Mucosa of descending colon (tissue), 3 donors: ENCODE results near the gene PSMC5. TPM values are rescaled to one million over a fixed set of nuclear protein-coding genes. Genes with fewer than 3 reads are reported as not detected.
"Not testable (repeated sequence)": the region's sequence is repeated elsewhere in the genome, so short reads cannot be mapped to it uniquely, and the experiment has no call there.

Experiments used
- ATAC-seq: fragments of 200-7000 bp; cut with Tn5 transposase; one replicate; pipeline ENCODE4 v1.9.1; 2020; ENCODE audit warnings: mild to moderate bottlenecking, moderate library complexity
- DNase-seq, 3 donors: peaks; one replicate each; pipeline ENCODE4 v3.0.0-alpha.2; 2020
- H3K36me3 ChIP-seq: fragments of 200-600 bp; one replicate; pipeline ENCODE4 v1.8.0; 2021; ENCODE audit warnings: low read depth, mild to moderate bottlenecking
- H3K4me1 ChIP-seq: fragments of 200-600 bp; one replicate; pipeline ENCODE4 v1.8.0; 2021; ENCODE audit warnings: low read depth, mild to moderate bottlenecking
- H3K4me3 ChIP-seq: fragments of 200-600 bp; one replicate; pipeline ENCODE4 v1.8.0; 2021; ENCODE audit warnings: mild to moderate bottlenecking
- H3K9me3 ChIP-seq: fragments of 200-600 bp; one replicate; pipeline ENCODE4 v1.8.0; 2021; ENCODE audit warnings: mild to moderate bottlenecking
- CTCF ChIP-seq: fragments of 200-600 bp; IDR thresholded peaks from one replicate; pipeline ENCODE4 v1.8.0; 2022; ENCODE audit warnings: antibody characterized with exemption, mild to moderate bottlenecking
- intact Hi-C, 2 donors: fragments of 100-400 bp; cut with DNase I in 1 of 2; cut with micrococcal nuclease in 1 of 2; formaldehyde crosslinking; loops; one replicate each; pipeline versions ENCODE4 v1.11.0 to v1.11.1; 2022; cut with DNase I, micrococcal nuclease
- total RNA-seq, 3 donors: library from RNA; stranded (reverse); fragmentation: NEBNext Ultra II Directional in 2 of 3; extraction: Animal tissue kit (Norgen Biotek cat#: 25700) in 2 of 3; gene quantifications; one replicate each; pipeline versions ENCODE4 v1.2.1 to v1.2.4, GENCODE V29; 2021 to 2023
- donor health status: DM: no; HTN: no; CAD: no; lungs with moderate emphysema.
- donor health status: DM: no; HTN: no; CAD: no.
- donor health status: DM: no; HTN: yes; CAD: no.

The PSMC5 gene
- total RNA-seq, 3 donors from 2014 or later: 73.3 to 151 (median 96.4) TPM

DNA sequence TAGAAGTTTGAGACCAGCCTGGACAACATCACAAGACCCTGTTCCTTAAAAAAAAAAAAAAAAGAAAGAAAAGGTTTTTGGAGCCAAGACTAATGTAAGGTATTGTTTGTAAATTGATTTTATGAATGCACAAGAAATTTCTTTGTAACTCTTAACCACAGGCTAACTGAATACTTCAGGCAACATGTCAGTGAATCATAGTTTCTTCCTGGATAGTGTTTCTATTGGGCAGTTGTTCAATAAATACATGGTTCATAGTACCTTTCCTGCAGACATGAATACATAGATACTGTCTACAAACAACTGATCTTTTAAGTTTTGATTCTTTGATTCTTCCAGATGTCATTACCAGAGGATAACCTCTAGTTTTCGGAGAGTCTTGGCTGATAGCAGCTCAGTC lies 41.7 kb upstream of the PSMC5 start:
- Histone ChIP-seq H3K4me1 (no peaks in the 10 kb centered on the region), H3K9me3 (no peaks in the 10 kb centered on the region), H3K4me3 (no peak overlapping the region), H3K36me3 (peaks cover 5% of the 10 kb centered on the region)
- TF ChIP-seq CTCF: no peak
- no peak for DNase-seq
- intact Hi-C loops: no loop called here
- no peak for ATAC-seq

DNA sequence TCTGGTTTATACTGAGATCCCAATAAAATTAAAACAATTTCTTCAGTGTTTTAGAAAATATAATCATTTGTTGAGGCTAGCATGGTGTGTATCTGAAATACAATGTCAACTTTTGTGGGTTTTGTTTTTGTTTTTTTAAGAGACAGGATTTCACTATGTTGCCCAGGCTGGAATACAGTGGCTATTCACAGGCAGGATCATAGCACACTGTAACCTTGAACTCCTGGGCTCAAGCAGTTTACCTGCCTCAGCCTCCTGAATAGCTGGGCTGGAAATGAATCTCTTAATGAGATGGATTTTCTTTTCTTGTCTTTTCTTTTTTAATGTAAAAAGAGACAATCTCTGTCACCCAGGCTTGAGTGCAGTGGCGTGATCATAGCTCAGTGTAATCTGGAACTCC lies 41.1 kb upstream of the PSMC5 start:
- Histone ChIP-seq H3K9me3 (no peaks in the 10 kb centered on the region), H3K36me3 (peaks cover 5% of the 10 kb centered on the region), H3K4me3 (no peak overlapping the region), H3K4me1 (no peaks in the 10 kb centered on the region)
- no peak for DNase-seq
- ATAC-seq: no peak
- no peak for TF ChIP-seq CTCF
- intact Hi-C loops: no loop called here

GRCh38 chr17:63786971-63787711 lies 40.1 kb upstream of the PSMC5 start:
- H3K4me1 ChIP-seq: no peaks in the 10 kb centered on the region

GRCh38 chr17:63790057-63790456 lies 37.2 kb upstream of the PSMC5 start:
- ATAC-seq: no peak

More at GRCh38 chr17:63786971-63787711, 40.1 kb upstream of the PSMC5 start:
- DNase-seq (no peak), ATAC-seq (peak; percentile 31)
- Histone ChIP-seq H3K9me3 (no peaks in the 10 kb centered on the region), H3K4me3 (no peak overlapping the region), H3K36me3 (peaks cover 5% of the 10 kb centered on the region)
- intact Hi-C loops: no loop called here
- TF ChIP-seq CTCF: no peak

GRCh38 chr17:63792055-63792729 lies 35.0 kb upstream of the PSMC5 start:
- ATAC-seq: no peak
- intact Hi-C loops: no loop called here
- H3K36me3 ChIP-seq: peaks cover 5% of the 10 kb centered on the region
- H3K4me1 ChIP-seq: no peaks in the 10 kb centered on the region
- H3K9me3 ChIP-seq: no peaks in the 10 kb centered on the region
- DNase-seq: no peak
- no peak overlapping the region for H3K4me3 ChIP-seq
- no peak for TF ChIP-seq CTCF

More at GRCh38 chr17:63790057-63790456, 37.2 kb upstream of the PSMC5 start:
- Histone ChIP-seq H3K4me3 (no peak overlapping the region), H3K9me3 (no peaks in the 10 kb centered on the region), H3K36me3 (peaks cover 5% of the 10 kb centered on the region), H3K4me1 (no peaks in the 10 kb centered on the region)
- TF ChIP-seq CTCF: no peak
- no peak for DNase-seq
- intact Hi-C loops: no loop called here

- H3K9me3 ChIP-seq, intact Hi-C loops, H3K4me3 ChIP-seq, H3K4me1 ChIP-seq, ATAC-seq, DNase-seq: not testable (repeated sequence)
- peaks cover 10% of the 10 kb centered on the region for H3K36me3 ChIP-seq
Observed at GRCh38 chr17:63796375-63796774, 30.9 kb upstream of the PSMC5 start.
